Measurements from ENCODE around the gene WWOX.

DNA sequence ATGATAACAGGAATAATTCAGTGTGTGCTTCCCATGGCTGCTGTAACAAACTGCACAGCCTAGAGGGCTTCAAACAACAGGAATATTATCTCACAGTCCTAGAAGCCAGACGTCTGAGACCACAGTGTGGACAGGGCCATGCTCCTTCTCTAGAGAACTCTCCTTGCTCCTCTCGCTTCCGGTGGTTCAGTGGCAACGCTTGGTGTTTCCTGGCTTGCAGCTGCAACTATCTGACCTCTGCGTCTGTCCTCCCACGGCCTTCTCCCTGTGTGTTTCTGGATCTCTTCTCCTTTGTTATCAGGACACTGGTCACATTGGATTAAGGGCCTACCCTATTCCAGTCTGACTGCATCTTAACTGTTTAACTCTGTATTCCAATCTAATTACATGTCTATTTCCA lies 1086.7 kb downstream of the WWOX start:
- TF ChIP-seq MAFK (IDR thresholded peaks at IDR 0.05; ENCODE audit: low read depth, low read length) (no peak), POLR2A (IDR thresholded peaks at IDR 0.05; ENCODE audit: low read depth, low read length) (no peak), SMC3 (IDR thresholded peaks at IDR 0.05; ENCODE audit: low read depth, low read length) (no peak)
- TF ChIP-seq, protein P1, sequence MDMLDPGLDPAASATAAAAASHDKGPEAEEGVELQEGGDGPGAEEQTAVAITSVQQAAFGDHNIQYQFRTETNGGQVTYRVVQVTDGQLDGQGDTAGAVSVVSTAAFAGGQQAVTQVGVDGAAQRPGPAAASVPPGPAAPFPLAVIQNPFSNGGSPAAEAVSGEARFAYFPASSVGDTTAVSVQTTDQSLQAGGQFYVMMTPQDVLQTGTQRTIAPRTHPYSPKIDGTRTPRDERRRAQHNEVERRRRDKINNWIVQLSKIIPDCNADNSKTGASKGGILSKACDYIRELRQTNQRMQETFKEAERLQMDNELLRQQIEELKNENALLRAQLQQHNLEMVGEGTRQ (IDR thresholded peaks at IDR 0.05; ENCODE audit: low read depth, low read length) = no peak
